Hematopoietic multipotent progenitor cell treated with erythropoietin and hydrocortisone succinate and interleukin-3 and kit ligand, for 15 days (in vitro differentiated cells): ENCODE measurements around the gene EFR3B.

Experiments
- DNase-seq: peaks from one replicate; pipeline ENCODE4 v3.0.0-alpha.2; 2015; ENCODE audit warnings: low spot score

The EFR3B gene

DNA sequence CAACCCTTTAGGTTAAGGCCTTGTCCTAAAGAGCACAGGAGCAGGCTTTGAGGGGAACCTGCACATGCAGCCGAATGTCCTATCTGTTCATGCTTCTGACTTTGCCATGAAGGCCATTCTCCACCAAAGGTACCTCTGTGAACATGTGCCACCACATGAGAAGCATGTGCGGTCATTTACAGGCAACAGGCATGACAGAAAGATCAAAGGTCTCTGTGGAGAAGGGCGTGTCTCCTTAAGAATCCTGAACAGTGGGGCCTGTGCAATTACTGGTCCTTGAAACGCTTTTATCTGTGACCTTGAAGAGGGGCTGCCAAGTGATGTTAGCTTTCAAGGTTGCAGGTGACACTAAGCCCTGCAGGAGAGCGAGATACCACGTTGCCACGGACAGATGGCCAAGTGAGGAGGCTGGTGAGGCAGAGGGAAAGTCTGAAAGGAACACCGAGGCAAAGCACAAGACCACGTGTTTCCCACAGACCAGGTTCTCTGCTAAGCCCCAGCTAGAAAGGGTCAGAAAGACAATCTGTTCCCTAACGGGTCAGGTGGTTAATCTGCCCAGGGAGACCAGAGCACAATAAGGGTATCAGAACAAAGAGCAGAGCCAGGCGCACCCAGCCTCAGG, 146.0 kb downstream of the EFR3B start:
- no peak for DNase-seq

DNA sequence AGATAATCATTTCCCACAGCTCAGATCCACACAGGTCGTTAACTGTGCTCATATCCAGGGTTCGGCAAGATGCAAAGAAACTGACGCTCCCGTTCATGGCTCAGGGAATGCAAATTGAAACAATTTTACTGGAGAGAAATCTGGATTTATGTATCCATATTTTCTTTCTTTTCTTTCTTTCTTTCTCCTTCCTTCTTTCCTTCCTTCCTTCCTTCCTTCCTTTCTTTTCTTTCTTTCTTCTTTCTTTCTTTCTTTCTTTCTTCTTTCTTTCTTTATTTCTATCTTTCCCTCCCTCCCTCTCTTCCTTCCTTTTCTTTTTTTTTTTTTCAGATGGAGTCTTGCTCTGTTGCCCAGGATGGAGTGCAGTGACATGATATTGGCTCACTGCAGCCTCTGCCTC, 146.5 kb downstream of the EFR3B start:
- DNase-seq: no peak

DNA sequence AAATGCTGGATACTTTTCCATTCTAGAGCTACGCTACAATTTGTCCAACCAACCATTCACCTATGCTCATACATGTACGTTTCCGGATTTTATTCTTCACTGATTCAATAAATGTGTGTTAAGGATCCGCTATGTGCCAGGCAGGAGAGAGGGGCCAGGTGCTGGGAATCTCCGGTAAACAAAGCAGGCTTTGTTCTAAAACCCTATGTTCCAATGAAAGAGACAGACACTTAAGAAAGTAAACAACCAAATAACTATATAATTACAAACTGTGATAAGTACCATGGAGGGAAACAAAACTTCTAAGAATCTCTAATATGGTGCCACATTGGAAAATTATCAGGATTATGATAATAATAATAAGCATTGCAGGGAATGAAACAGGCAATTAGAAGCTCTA, 148.7 kb downstream of the EFR3B start:
- DNase-seq: no peak

DNA sequence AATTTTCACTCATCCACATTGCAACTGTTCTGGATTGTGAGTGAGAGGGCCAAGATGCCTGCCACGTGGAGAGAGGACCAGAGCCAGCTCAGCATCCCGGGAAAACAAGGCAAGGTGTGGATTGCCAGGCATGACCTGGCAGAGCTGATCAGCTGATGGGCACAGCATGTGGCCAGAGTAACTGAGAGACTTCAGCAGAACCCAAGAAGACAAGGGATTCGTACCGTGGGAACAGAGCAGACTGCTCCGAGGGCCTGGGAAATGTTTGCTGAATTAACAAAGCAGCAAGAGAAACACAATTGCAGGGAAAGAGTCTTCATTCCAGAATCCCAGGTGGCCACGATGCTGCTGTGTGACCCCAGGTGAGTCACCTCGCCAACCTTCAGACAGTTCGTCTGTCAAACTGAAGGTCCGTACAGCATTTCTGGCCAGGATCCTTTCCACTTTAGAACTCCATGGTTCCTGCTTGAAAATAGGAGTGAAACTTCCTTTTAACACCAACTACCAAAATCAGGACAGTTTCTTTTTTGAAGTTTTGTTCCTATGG, 152.8 kb downstream of the EFR3B start:
- no peak for DNase-seq

DNA sequence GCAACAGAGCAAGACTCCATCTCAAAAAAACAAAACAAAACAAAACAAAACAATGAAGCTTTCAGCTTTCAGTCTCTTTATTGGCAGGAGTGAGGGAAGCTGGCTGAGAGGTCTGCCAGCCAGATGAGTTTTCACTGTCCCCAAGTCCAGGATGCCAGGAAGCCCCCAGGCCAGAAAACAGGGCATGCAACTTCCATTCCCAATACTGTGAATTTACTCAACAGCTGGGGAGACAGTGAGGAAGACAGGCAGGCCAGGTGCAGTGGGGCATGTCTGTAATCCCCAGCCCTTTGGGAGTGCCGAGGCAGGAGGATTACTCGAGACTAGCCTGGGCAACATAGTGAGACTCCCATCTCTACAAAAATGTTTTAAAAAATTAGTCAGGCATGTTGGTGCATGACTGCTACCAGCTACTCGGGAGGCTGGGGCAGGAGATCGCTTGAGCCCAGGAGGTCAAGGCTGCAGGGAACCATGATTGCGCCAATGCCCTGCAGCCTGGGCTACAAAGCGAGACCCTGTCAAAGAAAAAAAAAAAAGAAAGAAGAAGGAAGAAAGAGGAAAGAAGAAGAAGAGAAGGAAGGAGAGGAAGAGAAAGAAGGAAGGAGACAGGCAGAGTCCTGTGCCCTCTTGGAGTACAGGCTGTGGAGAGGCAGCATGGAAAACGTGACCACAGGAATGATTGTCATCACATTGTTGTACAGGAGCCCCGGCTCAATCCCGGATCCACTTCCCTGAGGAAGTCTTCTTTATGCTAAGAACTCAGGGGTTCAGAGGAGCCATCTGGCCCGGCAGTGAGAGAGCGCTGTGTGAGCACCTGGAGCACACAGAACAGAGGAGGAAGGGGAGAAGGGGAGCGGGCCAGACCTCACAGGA, 155.7 kb downstream of the EFR3B start:
- no peak for DNase-seq

DNA sequence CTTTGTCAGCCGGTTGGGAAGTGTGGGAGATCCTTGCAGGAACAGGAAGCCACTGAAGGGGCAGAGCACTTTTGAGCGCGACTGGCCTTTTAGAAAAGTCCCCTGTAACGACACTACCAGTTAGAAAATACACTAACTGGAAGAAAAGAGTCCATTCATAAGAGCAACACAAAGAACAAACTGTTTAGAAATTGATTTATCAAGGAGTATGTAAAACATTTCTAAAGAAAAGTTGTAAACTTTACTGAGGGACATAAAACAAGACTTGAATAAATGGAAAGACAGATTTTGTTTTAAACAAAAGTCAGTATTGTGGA, 156.3 kb downstream of the EFR3B start:
- DNase-seq: no peak

DNA sequence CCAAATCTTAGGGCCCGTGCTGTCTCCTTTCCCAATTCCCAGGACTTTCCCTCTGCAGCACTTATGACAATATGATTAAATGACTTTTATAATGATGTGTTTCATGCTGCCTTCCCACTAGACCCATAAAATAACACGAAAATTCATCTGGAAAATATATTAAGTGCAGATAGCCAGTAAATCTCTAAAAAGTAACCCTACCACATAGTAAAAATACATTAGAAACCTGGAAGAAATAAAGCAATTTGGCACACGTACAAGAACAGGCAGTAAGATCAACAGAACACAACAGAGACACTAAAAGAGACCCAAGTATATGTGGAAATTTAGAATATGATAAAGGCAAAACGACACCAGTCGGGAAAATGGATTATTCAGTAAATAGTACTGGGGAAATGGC, 156.7 kb downstream of the EFR3B start:
- no peak for DNase-seq

DNA sequence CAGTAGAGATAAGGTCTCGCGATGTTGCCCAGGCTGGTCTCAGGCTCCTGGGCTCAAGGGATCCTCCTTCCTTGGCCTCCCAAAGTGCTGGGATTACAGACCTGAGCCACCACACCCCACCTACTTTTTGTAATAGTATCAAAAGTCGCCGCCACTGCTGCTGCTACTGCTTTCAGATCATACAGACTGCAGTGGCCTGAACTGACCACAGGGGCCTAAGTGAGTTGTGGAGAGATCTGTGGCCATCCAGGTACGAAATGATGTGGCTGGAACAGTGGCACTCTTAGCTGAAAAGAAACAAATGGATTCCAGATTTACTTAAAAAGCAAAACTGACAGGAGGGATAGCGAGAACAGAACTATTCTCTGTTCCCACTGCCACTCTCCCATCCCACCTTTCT, 159.4 kb downstream of the EFR3B start:
- DNase-seq: no peak

DNA sequence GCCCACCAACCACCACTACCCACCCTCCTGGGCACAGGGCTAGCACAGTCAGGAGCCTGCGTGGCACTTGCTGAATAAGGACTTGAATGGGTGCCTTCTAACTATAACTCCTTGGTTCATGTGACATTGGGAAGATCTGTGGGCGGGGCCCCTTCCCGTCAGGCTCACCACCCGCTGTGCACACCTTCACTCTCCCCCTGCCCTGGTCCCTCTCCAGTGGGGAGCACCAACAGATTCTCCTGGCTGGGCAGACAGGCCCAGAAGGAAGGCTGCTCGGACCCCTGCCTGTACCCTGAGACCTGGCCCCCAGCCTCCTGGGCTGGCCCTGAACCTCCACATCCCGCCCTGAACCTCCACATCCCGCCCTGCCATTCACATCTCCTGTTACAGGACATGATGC, 159.9 kb downstream of the EFR3B start:
- no peak for DNase-seq

DNA sequence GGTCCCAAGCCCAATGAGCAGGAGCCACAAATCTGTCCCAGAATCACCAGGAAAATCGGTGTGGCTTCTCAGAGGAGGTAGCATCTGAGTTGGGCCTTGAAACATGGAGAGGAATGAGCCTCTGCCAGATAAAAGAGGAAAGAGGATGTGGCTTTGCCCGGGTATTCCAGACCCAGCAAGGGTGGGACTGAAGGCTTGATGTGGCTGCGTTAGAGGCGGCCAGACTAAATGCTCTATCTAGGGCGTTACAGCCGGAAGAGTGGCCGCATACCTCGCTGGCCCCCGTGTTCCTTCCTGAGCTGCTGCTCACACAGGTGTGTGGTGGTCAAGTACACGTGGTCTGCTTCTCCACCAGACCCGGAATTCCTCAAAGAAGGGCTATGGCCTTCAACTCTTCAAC, 160.4 kb downstream of the EFR3B start:
- DNase-seq: no peak

DNA sequence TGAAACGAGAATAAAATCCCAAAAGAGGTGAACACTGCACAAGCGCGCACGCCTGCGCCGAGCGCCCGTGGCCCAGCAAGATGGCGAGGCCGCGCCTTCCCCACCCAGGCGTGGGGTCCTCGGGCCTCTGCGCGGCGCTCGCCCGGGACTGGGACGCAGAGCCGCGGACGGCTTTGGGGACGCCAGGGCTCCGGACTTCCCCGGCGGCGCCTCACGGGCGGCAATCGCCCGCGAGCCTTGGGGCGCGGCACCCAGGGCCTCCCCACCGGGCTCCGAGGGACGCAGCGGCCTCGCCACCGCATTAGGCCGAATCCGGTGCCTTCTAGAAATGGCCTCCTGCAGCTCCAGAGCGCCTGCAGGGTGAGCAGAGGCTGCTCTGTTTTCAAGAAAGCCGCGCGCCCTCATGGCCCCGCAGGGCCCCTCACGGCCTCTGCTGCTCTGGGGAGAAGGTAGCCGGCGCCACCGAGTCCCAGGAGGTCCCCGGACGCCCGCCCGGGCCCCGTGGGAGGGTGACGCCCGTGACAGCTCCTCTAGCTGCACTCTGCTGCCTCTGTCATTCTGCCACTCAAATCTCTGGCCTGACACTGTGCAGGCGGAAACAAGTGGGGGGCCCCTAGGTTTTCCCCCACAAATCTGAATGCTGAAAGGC, 162.4 kb downstream of the EFR3B start:
- no peak for DNase-seq

DNA sequence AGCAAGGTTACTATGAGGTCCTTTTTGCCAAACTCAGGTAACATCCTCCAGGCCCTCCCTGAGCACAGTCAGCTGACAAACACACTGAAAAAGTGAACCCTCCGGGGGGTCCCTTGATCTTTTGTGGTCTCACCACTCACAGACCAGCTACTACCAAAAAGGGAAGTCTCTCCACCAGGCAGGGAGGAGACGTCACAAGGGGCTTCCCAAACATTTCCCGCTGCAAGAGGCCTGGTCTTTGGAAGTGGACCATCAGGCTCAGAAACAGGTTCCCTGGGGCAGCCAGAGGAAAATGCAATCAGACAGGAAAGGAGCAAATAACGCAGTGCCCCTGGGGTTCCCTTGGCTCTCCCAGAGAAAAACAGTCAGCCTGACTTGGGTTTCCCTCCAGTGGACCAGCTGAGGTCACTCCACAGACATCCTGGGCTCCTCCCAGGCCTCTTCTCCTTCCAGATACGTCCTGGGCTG, 165.2 kb downstream of the EFR3B start:
- DNase-seq: no peak
